ENCODE measurements around the gene SMNDC1.
"Not testable (repeated sequence)": the region's sequence is repeated elsewhere in the genome, so short reads cannot be mapped to it uniquely, and the experiment has no call there.

Gene SMNDC1

DNA sequence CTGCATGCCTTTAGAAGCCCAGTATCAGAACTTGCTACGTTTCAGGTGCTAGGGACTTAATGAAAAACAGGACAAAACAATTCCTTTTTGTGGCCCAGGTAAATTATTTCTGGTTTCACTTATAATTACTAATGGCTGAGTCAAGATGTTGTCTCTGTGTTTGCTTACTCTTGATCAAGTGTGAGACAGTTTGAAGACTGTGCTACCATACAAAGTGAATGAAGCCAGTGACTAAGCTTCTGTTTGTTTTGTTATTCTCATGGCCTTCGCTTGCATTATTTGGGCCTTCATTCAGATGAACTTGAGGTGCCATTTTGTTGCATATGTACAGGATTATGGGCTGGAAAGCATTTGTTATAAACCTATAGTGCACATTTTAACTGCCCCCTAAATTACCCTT lies 17.9 kb downstream of the SMNDC1 start:
- no peaks in the 10 kb centered on the region; the same call in 1 of the 2 replicates for H3K4me1 ChIP-seq
- in situ Hi-C loops (cut with MboI; ENCODE audit: low sequenced_read_pairs) = no loop called here
- H3K9me3 ChIP-seq = no peaks in the 10 kb centered on the region
- peaks cover 53% of the 10 kb centered on the region for H3K36me3 ChIP-seq (replicated peaks)
- DNase-seq (ENCODE audit: low spot score in 2 of 2) = no peak
- H3K27me3 ChIP-seq (ENCODE audit: low read depth) = no peaks in the 10 kb centered on the region
- no peak overlapping the region for H3K4me3 ChIP-seq

- in situ Hi-C loops (cut with MboI; ENCODE audit: low sequenced_read_pairs) = no loop called here
Observed at GRCh38 chr10:110285501-110285900, 19.2 kb downstream of the SMNDC1 start.

DNA sequence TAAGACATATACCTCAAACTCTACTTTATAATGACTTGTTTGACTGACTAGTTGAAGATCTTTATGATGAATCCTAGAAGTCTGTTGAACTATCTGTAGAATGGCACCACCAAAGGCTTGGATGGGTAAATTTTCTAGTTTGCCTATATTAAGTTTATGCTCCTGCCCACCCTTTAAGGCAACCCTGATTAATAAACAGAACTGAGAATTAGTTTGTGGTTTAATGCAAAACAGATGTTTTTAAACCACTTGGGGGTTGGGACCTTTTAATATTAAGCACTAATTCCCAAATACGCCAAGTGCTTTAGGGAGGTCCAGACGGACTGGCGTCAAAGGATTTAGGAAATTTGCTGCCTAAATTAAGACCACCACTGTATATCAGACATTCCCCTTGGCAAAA lies 20.5 kb downstream of the SMNDC1 start:
- Histone ChIP-seq H3K4me3 (no peak overlapping the region), H3K9me3 (no peaks in the 10 kb centered on the region), H3K36me3 (replicated peaks) (peaks cover 35% of the 10 kb centered on the region), H3K27me3 (ENCODE audit: low read depth) (no peaks in the 10 kb centered on the region), H3K4me1 (peaks cover 3% of the 10 kb centered on the region)
- DNase-seq (ENCODE audit: low spot score in 2 of 2) = no peak
- in situ Hi-C loops (cut with MboI; ENCODE audit: low sequenced_read_pairs) = loop anchor here (5.0 kb wide), 1 partner anchor 147 kb away; no protein-coding TSS in a partner anchor

More at GRCh38 chr10:110285501-110285900, 19.2 kb downstream of the SMNDC1 start:
- Histone ChIP-seq H3K4me3 (no peak overlapping the region), H3K9me3 (no peaks in the 10 kb centered on the region), H3K27me3 (ENCODE audit: low read depth) (no peaks in the 10 kb centered on the region), H3K4me1 (no peaks in the 10 kb centered on the region; the same call in 1 of the 2 replicates), H3K36me3 (replicated peaks) (peaks cover 44% of the 10 kb centered on the region)
- DNase-seq (ENCODE audit: low spot score in 2 of 2) = no peak

- H3K36me3 ChIP-seq (replicated peaks) = peaks cover 7% of the 10 kb centered on the region
- H3K4me1 ChIP-seq = peaks cover 6% of the 10 kb centered on the region
- DNase-seq (ENCODE audit: low spot score in 2 of 2) = peak; percentile 63 to 67
- no peaks in the 10 kb centered on the region for H3K9me3 ChIP-seq
- no peak overlapping the region for H3K4me3 ChIP-seq
- H3K27me3 ChIP-seq (ENCODE audit: low read depth) = no peaks in the 10 kb centered on the region
- in situ Hi-C loops (cut with MboI; ENCODE audit: low sequenced_read_pairs) = no loop called here
Observed at GRCh38 chr10:110279407-110279986, 25.2 kb downstream of the SMNDC1 start.

DNA sequence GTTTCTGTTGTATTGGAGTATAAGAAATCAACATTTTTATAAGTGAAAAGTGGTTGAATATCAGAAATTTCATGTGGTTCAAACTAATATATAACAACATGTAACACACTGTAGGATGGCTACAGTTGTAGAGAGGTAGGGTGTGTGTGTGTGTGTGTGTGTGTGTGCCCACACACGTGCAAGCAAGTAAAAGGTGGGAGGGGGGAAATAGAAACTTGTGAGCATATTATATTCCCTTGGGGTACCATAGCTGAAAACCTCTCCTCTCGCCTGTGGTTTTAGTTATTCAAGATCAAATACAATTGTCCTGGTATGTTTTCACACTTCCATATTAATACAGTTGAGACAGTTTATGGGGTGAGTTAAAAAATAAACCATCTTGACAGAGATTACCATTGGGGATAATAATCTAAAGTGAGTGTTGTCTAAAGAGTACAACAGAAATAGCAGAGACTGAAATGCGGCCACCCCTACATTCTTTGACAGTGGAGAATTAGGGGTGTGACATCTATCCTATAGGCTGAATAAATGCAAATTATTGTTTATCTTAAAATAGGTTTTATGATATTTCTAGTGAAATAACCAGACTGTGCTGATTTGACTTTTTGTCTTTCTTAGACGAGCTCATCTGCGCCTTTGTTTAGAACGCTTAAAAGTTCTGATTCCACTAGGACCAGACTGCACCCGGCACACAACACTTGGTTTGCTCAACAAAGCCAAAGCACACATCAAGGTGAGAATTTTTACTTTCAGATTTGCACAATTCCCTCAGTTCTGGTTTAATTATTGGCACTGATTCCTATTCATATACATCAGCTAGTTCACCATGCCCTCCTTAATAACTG lies 25.9 kb downstream of the SMNDC1 start:
- no peak for DNase-seq (ENCODE audit: low spot score in 2 of 2)
- H3K36me3 ChIP-seq (replicated peaks) = peaks cover 7% of the 10 kb centered on the region
- H3K9me3 ChIP-seq = no peaks in the 10 kb centered on the region
- no peaks in the 10 kb centered on the region for H3K27me3 ChIP-seq (ENCODE audit: low read depth)
- peaks cover 6% of the 10 kb centered on the region for H3K4me1 ChIP-seq
- in situ Hi-C loops (cut with MboI; ENCODE audit: low sequenced_read_pairs) = no loop called here
- H3K4me3 ChIP-seq = no peak overlapping the region

DNA sequence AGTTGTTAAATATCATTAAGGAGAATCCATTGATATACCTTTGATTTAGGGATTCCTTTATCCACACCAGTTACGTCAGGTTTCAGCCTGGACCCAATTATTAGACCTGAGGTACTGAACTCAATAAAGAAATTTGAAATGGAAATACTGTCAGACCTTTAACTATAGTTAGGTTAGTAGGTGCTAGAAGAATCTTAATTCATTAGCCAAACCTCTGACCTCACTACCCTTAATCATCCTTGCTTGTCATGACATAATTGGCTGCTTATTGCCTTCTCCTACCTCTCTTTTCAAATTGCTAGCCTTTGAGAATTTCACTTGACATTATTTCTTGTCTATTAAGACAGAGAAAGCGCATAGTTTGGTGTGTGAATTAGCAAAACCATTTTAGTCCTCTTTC lies 27.1 kb downstream of the SMNDC1 start:
- Histone ChIP-seq H3K9me3 (no peaks in the 10 kb centered on the region), H3K36me3 (replicated peaks) (peaks cover 7% of the 10 kb centered on the region), H3K27me3 (ENCODE audit: low read depth) (no peaks in the 10 kb centered on the region), H3K4me1 (peaks cover 6% of the 10 kb centered on the region), H3K4me3 (no peak overlapping the region)
- in situ Hi-C loops (cut with MboI; ENCODE audit: low sequenced_read_pairs) = no loop called here
- no peak for DNase-seq (ENCODE audit: low spot score in 2 of 2)

DNA sequence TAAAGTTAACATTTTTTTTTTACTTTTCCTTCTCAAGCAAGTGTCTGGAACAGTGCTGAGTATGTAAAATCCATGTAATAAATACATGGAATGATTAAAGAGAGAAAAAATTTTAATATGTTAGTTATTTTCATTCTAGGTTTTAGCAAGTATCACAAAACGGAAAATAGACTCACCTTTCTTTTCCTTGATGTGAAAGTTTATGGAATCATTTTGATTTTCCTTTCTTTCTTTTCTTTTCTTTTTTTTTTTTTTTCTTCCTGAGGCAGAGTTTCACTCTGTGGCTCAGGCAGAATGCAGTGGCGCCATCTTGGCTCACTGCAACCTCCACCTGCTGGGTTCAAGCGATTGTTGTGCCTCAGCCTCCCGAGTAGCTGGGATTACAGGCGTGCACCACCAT lies 28.1 kb downstream of the SMNDC1 start:
- H3K4me3 ChIP-seq = no peak overlapping the region
- H3K27me3 ChIP-seq (ENCODE audit: low read depth) = no peaks in the 10 kb centered on the region
- in situ Hi-C loops (cut with MboI; ENCODE audit: low sequenced_read_pairs) = no loop called here
- DNase-seq (ENCODE audit: low spot score in 2 of 2) = no peak
- peaks cover 6% of the 10 kb centered on the region for H3K4me1 ChIP-seq
- peaks cover 7% of the 10 kb centered on the region for H3K36me3 ChIP-seq (replicated peaks)
- H3K9me3 ChIP-seq = no peaks in the 10 kb centered on the region

DNA sequence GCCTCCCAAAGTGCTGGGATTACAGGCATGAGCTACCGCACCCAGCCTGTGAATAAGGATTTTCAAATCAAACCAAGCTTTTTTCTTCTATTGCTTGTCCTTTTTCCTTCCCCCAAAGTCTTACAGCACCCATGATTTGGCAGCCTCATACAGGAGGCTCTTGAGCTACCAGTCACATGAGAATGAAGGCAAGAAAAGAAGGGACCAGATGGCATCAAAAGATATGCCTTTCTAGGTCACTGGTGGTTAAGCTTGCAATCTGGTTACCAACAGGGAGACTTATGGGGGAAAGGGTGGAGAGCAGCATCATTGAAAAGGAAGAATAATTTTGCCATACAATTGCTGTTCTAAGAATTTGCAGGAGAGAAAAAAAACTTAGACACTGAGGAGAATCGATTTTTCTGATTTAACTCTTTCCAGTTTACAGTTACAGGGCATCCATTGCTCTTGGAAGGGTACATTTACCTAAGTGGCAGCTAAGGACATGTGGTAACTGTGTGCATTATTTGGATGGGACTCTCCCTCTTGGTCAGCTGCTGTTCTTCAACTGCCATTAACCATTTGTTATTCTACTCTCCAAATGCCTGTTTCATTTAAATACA lies 29.5 kb downstream of the SMNDC1 start:
- Histone ChIP-seq H3K4me3 (no peak overlapping the region), H3K27me3 (ENCODE audit: low read depth) (no peaks in the 10 kb centered on the region), H3K36me3 (replicated peaks) (peaks cover 3% of the 10 kb centered on the region; the same call in 1 of the 2 replicates), H3K9me3 (no peaks in the 10 kb centered on the region), H3K4me1 (peaks cover 6% of the 10 kb centered on the region)
- in situ Hi-C loops (cut with MboI; ENCODE audit: low sequenced_read_pairs) = no loop called here
- DNase-seq (ENCODE audit: low spot score in 2 of 2) = no peak

DNA sequence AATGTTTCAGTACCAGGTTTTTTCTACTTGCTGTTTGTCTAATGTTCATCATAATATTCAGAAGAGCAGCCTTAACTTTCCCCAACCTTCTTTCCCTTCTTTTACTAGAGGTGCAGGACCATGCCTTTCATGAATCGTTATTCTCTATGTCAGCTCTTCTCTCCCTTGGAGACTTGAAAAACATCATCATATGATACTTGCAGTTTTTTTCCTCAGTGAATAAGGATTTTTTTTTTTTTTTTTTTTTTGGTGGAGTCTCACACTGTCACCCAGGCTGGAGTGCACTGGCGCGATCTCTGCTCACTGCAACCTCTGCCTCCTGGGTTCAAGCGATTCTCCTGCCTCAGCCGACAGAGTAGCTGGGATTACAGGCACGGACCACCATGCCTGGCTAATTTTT lies 30.1 kb downstream of the SMNDC1 start:
- peaks cover under 1% of the 10 kb centered on the region; the same call in 1 of the 2 replicates for H3K36me3 ChIP-seq (replicated peaks)
- no peak overlapping the region for H3K4me3 ChIP-seq
- no peak for DNase-seq (ENCODE audit: low spot score in 2 of 2)
- no peaks in the 10 kb centered on the region for H3K27me3 ChIP-seq (ENCODE audit: low read depth)
- in situ Hi-C loops (cut with MboI; ENCODE audit: low sequenced_read_pairs) = loop anchor here (25.0 kb wide), 1 partner anchor 387 kb away; no protein-coding TSS in a partner anchor
- H3K9me3 ChIP-seq = no peaks in the 10 kb centered on the region
- peaks cover 6% of the 10 kb centered on the region for H3K4me1 ChIP-seq

- H3K4me1 ChIP-seq = peaks cover 3% of the 10 kb centered on the region
- in situ Hi-C loops (cut with MboI; ENCODE audit: low sequenced_read_pairs) = loop anchor here (25.0 kb wide), 1 partner anchor 387 kb away; no protein-coding TSS in a partner anchor
- no peak for DNase-seq (ENCODE audit: low spot score in 2 of 2)
- H3K36me3 ChIP-seq (replicated peaks) = no peaks in the 10 kb centered on the region
- H3K4me3 ChIP-seq = no peak overlapping the region
- H3K9me3 ChIP-seq = no peaks in the 10 kb centered on the region
- no peaks in the 10 kb centered on the region for H3K27me3 ChIP-seq (ENCODE audit: low read depth)
Observed at GRCh38 chr10:110274072-110274627, 30.6 kb downstream of the SMNDC1 start.

DNA sequence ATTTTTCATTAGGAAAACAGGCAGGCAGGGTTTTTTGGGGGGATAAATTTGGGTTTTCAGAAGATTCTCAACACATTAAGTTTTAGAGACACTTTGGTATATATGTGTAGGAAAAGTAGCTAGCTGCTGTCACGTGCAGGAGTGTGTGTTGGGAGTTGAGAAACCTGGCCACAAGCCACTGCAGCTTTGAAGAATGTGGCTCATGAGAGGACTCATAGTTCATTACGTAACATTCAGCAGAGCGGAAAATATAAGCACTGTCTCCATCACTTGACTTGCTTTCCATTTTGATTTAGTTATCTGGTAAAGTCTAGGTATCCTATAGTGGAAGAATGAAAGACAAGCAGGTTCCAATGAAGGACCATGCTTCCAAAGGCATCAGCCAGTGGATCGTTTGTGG lies 31.2 kb downstream of the SMNDC1 start:
- no peak for DNase-seq (ENCODE audit: low spot score in 2 of 2)
- H3K9me3 ChIP-seq = no peaks in the 10 kb centered on the region
- in situ Hi-C loops (cut with MboI; ENCODE audit: low sequenced_read_pairs) = loop anchor here (25.0 kb wide), 1 partner anchor 386 kb away; no protein-coding TSS in a partner anchor
- H3K4me1 ChIP-seq = no peaks in the 10 kb centered on the region
- no peaks in the 10 kb centered on the region for H3K27me3 ChIP-seq (ENCODE audit: low read depth)
- no peak overlapping the region for H3K4me3 ChIP-seq
- no peaks in the 10 kb centered on the region for H3K36me3 ChIP-seq (replicated peaks)

DNA sequence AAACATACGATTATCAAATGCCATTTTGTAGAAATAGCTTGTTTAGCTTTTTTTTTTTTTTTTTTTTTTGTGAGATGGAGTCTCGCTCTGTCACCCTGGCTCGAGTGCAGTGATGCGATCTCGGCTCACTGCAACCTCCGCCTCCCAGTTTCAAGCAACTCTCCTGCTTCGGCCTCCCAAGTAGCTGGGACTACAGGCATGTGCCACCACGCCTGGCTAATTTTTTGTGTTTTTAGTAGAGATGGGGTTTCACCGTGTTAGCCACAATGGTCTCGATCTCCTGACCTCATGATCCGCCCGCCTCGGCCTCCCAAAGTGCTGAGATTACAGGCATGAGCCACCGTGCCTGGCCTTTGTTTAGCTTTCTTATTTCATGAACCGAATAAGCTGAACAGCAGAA lies 31.7 kb downstream of the SMNDC1 start:
- H3K9me3 ChIP-seq; H3K4me3 ChIP-seq; H3K4me1 ChIP-seq; H3K27me3 ChIP-seq (ENCODE audit: low read depth); DNase-seq (ENCODE audit: low spot score in 2 of 2); H3K36me3 ChIP-seq (replicated peaks): not testable (repeated sequence)
- in situ Hi-C loops (cut with MboI; ENCODE audit: low sequenced_read_pairs) = loop anchor here (25.0 kb wide), 1 partner anchor 386 kb away; no protein-coding TSS in a partner anchor

DNA sequence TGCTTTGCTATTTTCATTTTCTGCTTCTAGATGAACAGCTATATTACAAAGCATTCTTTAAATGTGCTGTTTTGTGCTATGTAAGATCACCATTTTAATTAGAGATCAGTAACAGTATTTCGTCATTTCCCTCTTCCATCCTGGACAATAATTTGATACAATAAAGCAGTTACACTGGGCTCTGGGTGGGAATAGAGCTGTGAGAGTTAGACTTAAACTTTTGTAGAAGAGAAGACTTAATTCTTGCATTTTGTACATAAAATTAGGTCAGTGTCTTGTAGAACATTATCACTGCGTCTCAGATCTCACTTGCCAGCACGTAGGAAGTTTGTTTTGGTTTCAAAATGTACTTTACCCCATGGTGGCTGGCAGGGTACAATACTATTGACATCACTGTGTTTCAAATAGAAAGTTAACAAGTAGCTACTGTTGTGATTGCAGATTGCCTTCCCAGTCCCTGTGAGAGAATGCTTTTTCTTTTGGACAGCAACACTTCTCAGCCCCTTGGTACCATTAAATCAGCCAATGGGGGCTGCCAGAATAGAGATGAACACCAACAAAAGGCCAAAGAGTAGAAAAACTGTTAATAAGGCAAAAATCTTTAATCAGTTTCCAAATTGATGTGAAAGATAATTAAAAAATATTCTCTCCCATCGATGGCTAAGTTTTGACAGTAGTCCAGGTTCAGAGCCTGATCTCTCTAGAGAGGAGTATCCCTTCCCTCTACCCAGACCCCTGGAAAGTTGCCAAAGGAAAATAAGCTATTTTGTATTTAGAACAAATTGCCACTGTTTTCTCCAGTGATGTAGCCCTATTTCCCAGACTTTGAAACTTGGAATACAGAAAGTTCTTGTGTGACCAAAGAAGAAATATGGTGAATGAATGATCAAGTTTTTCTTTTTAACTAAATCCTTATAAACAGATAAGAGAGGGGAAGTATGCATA lies 35.1 kb downstream of the SMNDC1 start:
- no peaks in the 10 kb centered on the region for H3K4me1 ChIP-seq

More for the DNA sequence above, 35.1 kb downstream of the SMNDC1 start:
- Histone ChIP-seq H3K9me3 (no peaks in the 10 kb centered on the region), H3K27me3 (ENCODE audit: low read depth) (no peaks in the 10 kb centered on the region), H3K4me3 (no peak overlapping the region), H3K36me3 (replicated peaks) (no peaks in the 10 kb centered on the region)
- no peak for DNase-seq (ENCODE audit: low spot score in 2 of 2)
- in situ Hi-C loops (cut with MboI; ENCODE audit: low sequenced_read_pairs) = loop anchor here (25.0 kb wide), 1 partner anchor 382 kb away; no protein-coding TSS in a partner anchor
